Activated B cell treated with CpG ODN at 0.5 μM for 24 hours (primary cell): Measurements from ENCODE around the gene TBC1D3B. TPM values are rescaled to one million over a fixed set of nuclear protein-coding genes. Genes with fewer than 3 reads are reported as not detected.
"Not testable (repeated sequence)": the region's sequence is repeated elsewhere in the genome, so short reads cannot be mapped to it uniquely, and the experiment has no call there.

Experiments
- ATAC-seq: fragments of 200-7000 bp; cut with Tn5 transposase; one replicate; pipeline ENCODE4 v1.10.0; 2021; ENCODE audit warnings: low read depth, mild to moderate bottlenecking, moderate library complexity
- CTCF ChIA-PET: fragments of 350-600 bp; sonication (Branson Sonifier 250); formaldehyde crosslinking; loops from one replicate; lab custom pipeline; 2021; ENCODE audit warnings: antibody characterized with exemption; lab: Charles Lee
- POLR2A ChIA-PET: fragments of 350-600 bp; sonication (Branson Sonifier 250); formaldehyde crosslinking; loops from one replicate; lab custom pipeline; 2021; ENCODE audit warnings: antibody characterized with exemption; lab: Charles Lee
- DNase-seq: peaks from one replicate; pipeline ENCODE4 v3.0.0; 2022
- H3K27ac Mint-ChIP-seq: one replicate; pipeline ENCODE4 v1.8.0; 2020; ENCODE audit warnings: mixed read lengths
- H3K27me3 Mint-ChIP-seq: one replicate; pipeline ENCODE4 v1.8.0; 2021; ENCODE audit warnings: mixed read lengths
- H3K36me3 Mint-ChIP-seq: one replicate; pipeline ENCODE4 v1.8.0; 2021; ENCODE audit warnings: low read depth, mixed read lengths
- H3K4me1 Mint-ChIP-seq: one replicate; pipeline ENCODE4 v1.8.0; 2021; ENCODE audit warnings: mixed read lengths
- H3K4me3 Mint-ChIP-seq: one replicate; pipeline ENCODE4 v1.8.0; 2020; ENCODE audit warnings: mild to moderate bottlenecking, mixed read lengths
- H3K9me3 Mint-ChIP-seq: one replicate; pipeline ENCODE4 v1.8.0; 2020; ENCODE audit warnings: mixed read lengths
- intact Hi-C: fragments of 100-400 bp; cut with micrococcal nuclease; formaldehyde crosslinking; loops from one replicate; pipeline ENCODE4 v1.15.1; 2024
- total RNA-seq: library from RNA; stranded (reverse); gene quantifications from 2 replicates; pipeline ENCODE4 v1.2.3, GENCODE V29; 2022
- TF ChIP-seq, protein P1 (sequence below): fragments of 200-600 bp; IDR thresholded peaks from one replicate; pipeline ENCODE4 v1.8.0; 2022; ENCODE audit warnings: antibody characterized with exemption, mild to moderate bottlenecking

Gene TBC1D3B
- total RNA-seq, 1 donor from 2014 or later: 12.8 TPM

DNA sequence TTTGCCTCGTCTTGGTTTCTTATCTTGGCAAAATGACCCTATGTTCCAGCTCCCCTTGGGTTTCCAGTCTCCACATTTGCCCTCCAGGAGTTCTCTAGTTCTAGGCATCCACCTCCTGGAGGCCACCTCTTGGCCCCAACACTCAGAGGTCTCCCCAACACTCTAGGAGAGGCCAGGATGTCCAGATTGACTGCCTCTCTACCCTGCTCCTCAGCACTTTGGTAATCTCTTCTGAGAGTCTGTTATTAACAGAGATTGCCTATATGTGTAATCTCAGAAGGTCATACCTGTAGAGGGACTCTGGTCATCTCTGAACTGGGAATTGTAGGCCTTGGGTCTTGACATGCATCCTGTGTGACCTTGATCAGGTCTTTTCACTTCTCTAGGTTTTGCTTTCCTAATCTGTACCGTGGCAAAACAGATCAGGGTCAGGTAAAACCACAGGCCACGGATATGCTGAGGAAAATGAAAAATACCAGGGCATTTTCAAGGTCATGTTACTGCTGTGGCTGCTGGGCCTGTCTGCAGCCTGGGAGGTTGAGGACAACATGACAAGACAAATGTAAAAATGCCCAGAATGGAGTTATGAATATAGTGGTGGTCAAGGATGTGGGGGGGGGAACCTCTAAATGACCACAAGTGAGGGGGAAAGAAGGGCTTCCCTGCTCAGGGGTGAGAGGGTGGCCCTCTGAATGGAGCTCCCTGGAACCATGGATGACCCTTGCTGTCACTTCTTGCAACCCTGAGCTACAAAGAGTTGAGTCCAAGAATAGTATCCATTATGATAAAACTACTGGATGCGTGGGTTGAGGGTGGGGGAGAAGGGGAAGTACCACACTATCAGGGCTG lies 29.4 kb upstream of the TBC1D3B start:
- intact Hi-C loops: no loop called here
- H3K36me3 Mint-ChIP-seq: no peaks in the 10 kb centered on the region
- CTCF ChIA-PET: interaction anchor here (0.8 kb wide), 1 partner anchor 57 kb away, joined by 3 read pairs; no protein-coding TSS in a partner anchor
- peaks cover 11% of the 10 kb centered on the region for H3K27me3 Mint-ChIP-seq
- POLR2A ChIA-PET: interaction anchor here (1.3 kb wide), 1 partner anchor 9 kb away, joined by 7 read pairs; no protein-coding TSS in a partner anchor
- TF ChIP-seq, protein P1, sequence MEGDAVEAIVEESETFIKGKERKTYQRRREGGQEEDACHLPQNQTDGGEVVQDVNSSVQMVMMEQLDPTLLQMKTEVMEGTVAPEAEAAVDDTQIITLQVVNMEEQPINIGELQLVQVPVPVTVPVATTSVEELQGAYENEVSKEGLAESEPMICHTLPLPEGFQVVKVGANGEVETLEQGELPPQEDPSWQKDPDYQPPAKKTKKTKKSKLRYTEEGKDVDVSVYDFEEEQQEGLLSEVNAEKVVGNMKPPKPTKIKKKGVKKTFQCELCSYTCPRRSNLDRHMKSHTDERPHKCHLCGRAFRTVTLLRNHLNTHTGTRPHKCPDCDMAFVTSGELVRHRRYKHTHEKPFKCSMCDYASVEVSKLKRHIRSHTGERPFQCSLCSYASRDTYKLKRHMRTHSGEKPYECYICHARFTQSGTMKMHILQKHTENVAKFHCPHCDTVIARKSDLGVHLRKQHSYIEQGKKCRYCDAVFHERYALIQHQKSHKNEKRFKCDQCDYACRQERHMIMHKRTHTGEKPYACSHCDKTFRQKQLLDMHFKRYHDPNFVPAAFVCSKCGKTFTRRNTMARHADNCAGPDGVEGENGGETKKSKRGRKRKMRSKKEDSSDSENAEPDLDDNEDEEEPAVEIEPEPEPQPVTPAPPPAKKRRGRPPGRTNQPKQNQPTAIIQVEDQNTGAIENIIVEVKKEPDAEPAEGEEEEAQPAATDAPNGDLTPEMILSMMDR: no peak
- peaks cover 50% of the 10 kb centered on the region for H3K4me1 Mint-ChIP-seq
- DNase-seq (no peak), ATAC-seq (no peak)
- no peaks in the 10 kb centered on the region for H3K9me3 Mint-ChIP-seq
- no peak overlapping the region for H3K27ac Mint-ChIP-seq
- H3K4me3 Mint-ChIP-seq: no peak overlapping the region

DNA sequence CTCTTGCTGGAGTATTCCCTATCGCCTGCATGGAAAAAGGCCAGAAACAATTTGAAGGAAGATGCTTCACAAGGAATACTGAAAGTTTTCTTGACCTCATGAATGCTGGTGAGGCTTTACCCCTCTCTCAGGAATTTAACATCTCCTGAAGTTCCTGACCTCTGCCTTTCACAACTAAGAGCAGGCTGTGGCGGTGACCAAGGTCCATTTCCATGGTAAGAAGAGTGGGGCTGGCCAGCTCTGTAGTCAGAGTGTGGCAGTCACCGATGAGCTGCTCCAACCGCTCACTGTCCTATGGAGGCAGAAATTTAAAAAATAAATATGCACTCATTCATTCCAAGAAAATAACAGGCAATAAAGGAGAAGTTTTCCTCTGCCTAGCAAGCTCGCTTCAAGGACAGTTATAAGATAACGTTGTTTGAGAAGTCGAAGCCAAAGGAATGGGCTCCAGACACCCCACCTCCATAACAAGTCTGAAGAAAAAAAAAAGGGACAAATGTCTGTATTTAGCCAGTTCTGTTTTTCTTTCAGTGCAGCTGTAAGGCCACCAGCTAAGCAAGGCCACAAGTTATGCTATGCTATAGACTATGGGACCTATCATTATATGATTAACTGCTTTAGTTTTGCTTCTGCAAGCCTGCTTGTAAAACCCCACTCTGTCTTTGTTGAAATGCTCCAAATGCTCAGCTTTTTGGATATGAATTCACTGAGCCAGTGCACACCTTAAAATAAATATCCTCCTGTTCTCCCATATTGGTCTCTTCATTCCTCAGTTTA lies 28.5 kb upstream of the TBC1D3B start:
- no peak overlapping the region for H3K4me3 Mint-ChIP-seq
- no peak overlapping the region for H3K27ac Mint-ChIP-seq
- H3K4me1 Mint-ChIP-seq: peaks cover 41% of the 10 kb centered on the region
- DNase-seq: no peak
- no peaks in the 10 kb centered on the region for H3K9me3 Mint-ChIP-seq
- ATAC-seq: no peak
- CTCF ChIA-PET: no interaction called here
- POLR2A ChIA-PET: no interaction called here
- TF ChIP-seq, protein P1: no peak
- H3K36me3 Mint-ChIP-seq: no peaks in the 10 kb centered on the region
- peaks cover 11% of the 10 kb centered on the region for H3K27me3 Mint-ChIP-seq
- intact Hi-C loops: no loop called here

DNA sequence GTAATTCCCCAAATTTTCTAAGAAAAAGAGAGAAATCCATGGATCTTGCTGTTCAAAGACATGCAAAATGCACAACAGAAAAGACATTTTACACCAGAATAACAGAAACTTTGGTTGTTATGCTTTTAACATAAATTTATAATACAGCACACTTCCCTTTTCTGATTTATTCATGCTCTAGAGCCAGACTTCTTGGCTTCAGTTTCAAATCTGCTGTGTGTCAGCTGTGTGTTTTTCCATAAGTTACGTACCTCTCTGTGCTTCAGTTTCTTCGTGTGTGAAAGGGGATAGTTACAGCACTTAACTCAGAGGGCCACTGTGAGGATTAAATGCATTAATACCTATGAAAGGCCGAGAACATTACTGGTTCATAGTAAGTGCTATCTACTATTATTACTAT lies 26.9 kb upstream of the TBC1D3B start:
- ATAC-seq (no peak), DNase-seq (no peak)
- Mint-ChIP-seq H3K4me1 (peaks cover 50% of the 10 kb centered on the region), H3K36me3 (no peaks in the 10 kb centered on the region), H3K27me3 (peaks cover 11% of the 10 kb centered on the region), H3K27ac (no peak overlapping the region), H3K4me3 (no peak overlapping the region), H3K9me3 (no peaks in the 10 kb centered on the region)
- TF ChIP-seq, protein P1: no peak
- ChIA-PET CTCF (no interaction called here), POLR2A (no interaction called here)
- intact Hi-C loops: no loop called here

DNA sequence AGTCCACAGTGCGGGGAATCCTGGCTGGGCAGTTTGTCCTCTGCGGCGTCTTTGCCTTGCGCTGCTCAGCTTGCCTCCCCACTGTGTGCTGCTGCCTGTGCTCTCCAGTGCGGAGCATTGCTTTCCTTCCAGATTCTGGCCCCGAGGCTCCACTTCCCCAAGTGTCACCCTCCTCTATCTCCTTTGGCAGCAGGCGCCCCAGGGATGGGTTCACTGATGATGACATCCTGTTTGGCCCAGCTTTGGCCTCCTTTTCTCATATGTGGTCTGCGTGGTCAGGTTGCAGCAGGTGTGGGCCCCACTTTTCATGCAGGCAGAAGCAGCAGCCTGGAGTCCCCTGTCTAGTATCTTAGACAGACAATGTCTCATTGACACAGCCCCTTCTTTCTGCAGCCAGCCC lies 25.1 kb upstream of the TBC1D3B start:
- not testable (repeated sequence) for DNase-seq, H3K27ac Mint-ChIP-seq

DNA sequence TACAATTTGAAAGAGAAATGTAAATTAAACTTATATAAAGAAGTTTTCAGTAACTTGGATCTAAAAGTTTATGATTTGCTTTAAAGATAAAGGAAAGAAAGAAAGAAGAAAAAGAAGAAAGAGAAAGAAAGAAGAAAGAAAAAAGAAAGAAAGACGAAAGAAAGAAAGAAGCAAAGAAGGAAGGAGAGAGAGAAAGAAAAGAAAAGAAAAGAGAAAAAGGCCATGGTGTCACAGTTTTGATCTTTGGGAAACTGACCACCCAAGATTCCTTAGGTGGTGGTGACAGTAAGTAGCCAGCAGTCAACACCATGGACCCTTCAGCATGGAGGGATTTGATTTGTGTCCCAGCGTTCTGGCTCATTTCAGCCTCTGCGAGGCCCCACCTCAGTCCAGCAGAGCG lies 24.7 kb upstream of the TBC1D3B start:
- H3K4me3 Mint-ChIP-seq, POLR2A ChIA-PET, ATAC-seq: not testable (repeated sequence)

More for the DNA sequence above, 25.1 kb upstream of the TBC1D3B start:
- ATAC-seq, H3K27me3 Mint-ChIP-seq, H3K4me3 Mint-ChIP-seq, H3K9me3 Mint-ChIP-seq, intact Hi-C loops, POLR2A ChIA-PET, CTCF ChIA-PET, H3K36me3 Mint-ChIP-seq: not testable (repeated sequence)
- peaks cover 49% of the 10 kb centered on the region for H3K4me1 Mint-ChIP-seq

More for the DNA sequence above, 24.7 kb upstream of the TBC1D3B start:
- H3K4me1 Mint-ChIP-seq: peaks cover 49% of the 10 kb centered on the region
- H3K9me3 Mint-ChIP-seq, intact Hi-C loops, H3K27ac Mint-ChIP-seq, DNase-seq, H3K36me3 Mint-ChIP-seq, CTCF ChIA-PET, H3K27me3 Mint-ChIP-seq: not testable (repeated sequence)
